GM19397 (cell line): ENCODE measurements around the gene TAPBP.
A peak's percentile ranks its signal among the peaks of the same experiment; 100 is the strongest.
"Not testable (repeated sequence)": the region's sequence is repeated elsewhere in the genome, so short reads cannot be mapped to it uniquely, and the experiment has no call there.

Source experiments
- ATAC-seq: cut with Tn5 transposase; IDR thresholded peaks from one replicate; pipeline ENCODE4 v1.9.1; 2021; ENCODE audit warnings: mild to moderate bottlenecking, moderate library complexity; ENCODE audit not compliant: unreplicated experiment

TAPBP gene

GRCh38 chr6:33277663-33278391 lies 36.1 kb downstream of the TAPBP start:
- no peak for ATAC-seq

- ATAC-seq = peak; percentile 48
These were observed 36.8 kb downstream of the TAPBP start, which contains the start of gene B3GALT4 for GRCh38 chr6:33276864-33277662. Gene B3GALT4, plus strand, starts transcription at chr6:33277123. Its CDS starts 297 bp downstream, at chr6:33277420.

GRCh38 chr6:33276581-33276863 lies 37.4 kb downstream of the TAPBP start:
- no peak for ATAC-seq

GRCh38 chr6:33275795-33276580 lies 37.9 kb downstream of the TAPBP start:
- not testable (repeated sequence) for ATAC-seq

- no peak for ATAC-seq
These were observed 39.7 kb downstream of the TAPBP start for GRCh38 chr6:33273924-33274902.

GRCh38 chr6:33273129-33273923 lies 40.6 kb downstream of the TAPBP start:
- no peak for ATAC-seq

- no peak for ATAC-seq
These were observed 41.4 kb downstream of the TAPBP start for GRCh38 chr6:33272275-33273128.

GRCh38 chr6:33271468-33272274 lies 42.2 kb downstream of the TAPBP start, which contains the start of the genes RPS18 and VPS52:
Gene RPS18, plus strand, starts transcription at chr6:33272075. Its CDS starts 45 bp downstream, at chr6:33272120.
Gene VPS52, minus strand, starts transcription at chr6:33271876. Its CDS starts 201 bp downstream, at chr6:33271675.
- peak; percentile 76 for ATAC-seq

GRCh38 chr6:33271117-33271467 lies 42.8 kb downstream of the TAPBP start:
- ATAC-seq = no peak

GRCh38 chr6:33264015-33264414 lies 49.9 kb downstream of the TAPBP start:
- ATAC-seq = no peak

GRCh38 chr6:33262490-33262889 lies 51.4 kb downstream of the TAPBP start:
- not testable (repeated sequence) for ATAC-seq

GRCh38 chr6:33259032-33259431 lies 54.8 kb downstream of the TAPBP start:
- ATAC-seq = no peak

GRCh38 chr6:33254591-33254990 lies 59.3 kb downstream of the TAPBP start:
- no peak for ATAC-seq

GRCh38 chr6:33252759-33253158 lies 61.1 kb downstream of the TAPBP start:
- ATAC-seq = no peak

- no peak for ATAC-seq
These were observed 62.4 kb downstream of the TAPBP start for GRCh38 chr6:33251395-33252012.

- no peak for ATAC-seq
These were observed 63.1 kb downstream of the TAPBP start for GRCh38 chr6:33250731-33251130.
